Measurements from ENCODE around the gene KIF21B.

GRCh38 chr1:201054091-201054543, 30.6 kb upstream of the KIF21B start:
- TF ChIP-seq GATA2 (IDR thresholded peaks at IDR 0.05; ENCODE audit: low read depth, low read length), result no peak
- no peak for TF ChIP-seq GATA3 (IDR thresholded peaks at IDR 0.05; ENCODE audit: low read depth, low read length)

Measured in SH-SY5Y (cell line).